Measurements from ENCODE around the gene C6orf62. TPM values are rescaled to one million over a fixed set of nuclear protein-coding genes. Genes with fewer than 3 reads are reported as not detected.

The C6orf62 gene
- polyA plus RNA-seq, 3 donors, result 45.5 to 78.8 (median 55.4) TPM

- Mint-ChIP-seq H3K27ac (peak overlapping the region in 5 of 7 donors; percentile 24 to 70 (median 50)), H3K4me1 (peaks cover 24% of the 10 kb centered on the region), H3K4me3 (no peak overlapping the region), H3K36me3 (peaks cover 84 to 92% of the 10 kb centered on the region in 2 donors), H3K9me3 (no peaks in the 10 kb centered on the region), H3K27me3 (ENCODE audit: low read depth in 3 of 3) (peaks cover 0 to 3% (median 0%) of the 10 kb centered on the region in 3 donors)
- 100% methylated on average over 2 of the region's 10 CpGs for WGBS (ENCODE audit: insufficient coverage)
- Histone ChIP-seq H3K9ac (ENCODE audit: insufficient read depth, low read length, poor library complexity, severe bottlenecking) (no peak overlapping the region), H3K9me3 (replicated peaks in 1 of 2; ENCODE audit: control insufficient read depth in 1 of 2, insufficient read depth in 1 of 2, low read length in 2 of 2) (no peaks in the 10 kb centered on the region), H3K4me3 (replicated peaks in 1 of 3; ENCODE audit: low read depth in 2 of 3, low read length in 3 of 3) (no peak overlapping the region), H3K27me3 (ENCODE audit: control insufficient read depth in 2 of 2, insufficient read depth in 2 of 2, low read length in 2 of 2) (no peaks in the 10 kb centered on the region), H2AFZ (ENCODE audit: insufficient read depth, low read depth, low read length, poor library complexity, severe bottlenecking) (no peak overlapping the region), H3K4me1 (ENCODE audit: control insufficient read depth in 1 of 2, insufficient read depth in 2 of 2, low read length in 2 of 2) (peaks cover 4 to 12% of the 10 kb centered on the region in 2 donors), H3K4me2 (replicated peaks; ENCODE audit: extremely low read depth, low read length, poor library complexity, severe bottlenecking) (no peak overlapping the region), H3K27ac (ENCODE audit: low read depth in 1 of 2, low read length in 2 of 2) (peak overlapping the region in 1 of 2 donors; percentile 7), H3K36me3 (replicated peaks in 1 of 2; ENCODE audit: control insufficient read depth in 1 of 2, insufficient read depth in 2 of 2, low read length in 2 of 2) (peaks cover 100% of the 10 kb centered on the region in 2 donors), H4K20me1 (ENCODE audit: insufficient read depth, low read length) (peaks cover 100% of the 10 kb centered on the region), H3K79me2 (ENCODE audit: insufficient read depth, low read length) (peaks cover 96% of the 10 kb centered on the region)
- TF ChIP-seq CTCF (IDR thresholded peaks at IDR 0.05), result no peak
- intact Hi-C loops (cut with micrococcal nuclease), result no loop called here
- no peak for DNase-seq
These were observed 8.2 kb downstream of the C6orf62 start for GRCh38 chr6:24710519-24711303.

- no peaks in the 10 kb centered on the region for H3K27me3 ChIP-seq (ENCODE audit: control insufficient read depth in 2 of 2, insufficient read depth in 2 of 2, low read length in 2 of 2)
- H3K4me3 ChIP-seq (replicated peaks in 1 of 3; ENCODE audit: low read depth in 2 of 3, low read length in 3 of 3), result no peak overlapping the region
- Mint-ChIP-seq H3K27ac (peak overlapping the region in 2 of 7 donors; percentile 41 to 81), H3K36me3 (peaks cover 82 to 90% of the 10 kb centered on the region in 2 donors), H3K9me3 (no peaks in the 10 kb centered on the region), H3K27me3 (ENCODE audit: low read depth in 3 of 3) (peaks cover 0 to 3% (median 0%) of the 10 kb centered on the region in 3 donors), H3K4me3 (no peak overlapping the region), H3K4me1 (peaks cover 16% of the 10 kb centered on the region)
- DNase-seq, result no peak
- H3K4me1 ChIP-seq (ENCODE audit: control insufficient read depth in 1 of 2, insufficient read depth in 2 of 2, low read length in 2 of 2), result peaks cover 0 to under 1% of the 10 kb centered on the region in 2 donors
- no peak for TF ChIP-seq CTCF (IDR thresholded peaks at IDR 0.05)
- no peak overlapping the region for H3K9ac ChIP-seq (ENCODE audit: insufficient read depth, low read length, poor library complexity, severe bottlenecking)
- no peak overlapping the region for H3K27ac ChIP-seq (ENCODE audit: low read depth in 1 of 2, low read length in 2 of 2)
- peaks cover 100% of the 10 kb centered on the region for H4K20me1 ChIP-seq (ENCODE audit: insufficient read depth, low read length)
- no peak overlapping the region for H3K4me2 ChIP-seq (replicated peaks; ENCODE audit: extremely low read depth, low read length, poor library complexity, severe bottlenecking)
- no peak overlapping the region for H2AFZ ChIP-seq (ENCODE audit: insufficient read depth, low read depth, low read length, poor library complexity, severe bottlenecking)
- peaks cover 100% of the 10 kb centered on the region in 2 donors for H3K36me3 ChIP-seq (replicated peaks in 1 of 2; ENCODE audit: control insufficient read depth in 1 of 2, insufficient read depth in 2 of 2, low read length in 2 of 2)
- intact Hi-C loops (cut with micrococcal nuclease), result no loop called here
- H3K9me3 ChIP-seq (replicated peaks in 1 of 2; ENCODE audit: control insufficient read depth in 1 of 2, insufficient read depth in 1 of 2, low read length in 2 of 2), result no peaks in the 10 kb centered on the region
- H3K79me2 ChIP-seq (ENCODE audit: insufficient read depth, low read length), result peaks cover 81% of the 10 kb centered on the region
- no CpG with 5 or more reads among the region's 4 CpGs for WGBS (ENCODE audit: insufficient coverage)
These were observed 9.8 kb downstream of the C6orf62 start for GRCh38 chr6:24709014-24709711.
